ENCODE data around the gene PELI1.
"Not testable (repeated sequence)": the region's sequence is repeated elsewhere in the genome, so short reads cannot be mapped to it uniquely, and the experiment has no call there.

The PELI1 gene

DNA sequence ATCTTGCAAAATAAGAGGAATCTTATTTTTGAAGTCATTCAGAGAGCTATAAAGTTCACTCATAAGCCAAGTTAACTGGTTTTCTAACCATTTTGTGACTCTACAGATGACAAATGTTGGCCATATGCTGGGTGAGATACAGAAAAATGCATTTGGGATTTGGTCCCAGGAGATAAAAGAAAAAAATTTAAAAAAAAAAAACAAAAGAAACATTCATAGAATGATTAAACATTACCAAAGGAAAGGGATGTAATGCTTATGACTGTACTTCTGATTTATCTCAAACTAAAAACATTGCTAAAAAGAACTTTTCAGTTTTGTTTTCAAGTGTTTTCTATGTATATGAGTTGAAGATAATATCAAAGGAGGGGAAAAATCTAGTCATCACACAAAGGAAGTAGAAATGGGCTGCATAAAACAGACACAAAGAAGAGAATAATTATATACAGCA lies 43.1 kb downstream of the PELI1 start:
- DNase-seq, result no peak
- in situ Hi-C loops (cut with MboI; ENCODE audit: low pct_unique_long_range_greater_than_20kb, low sequenced_read_pairs), result no loop called here

DNA sequence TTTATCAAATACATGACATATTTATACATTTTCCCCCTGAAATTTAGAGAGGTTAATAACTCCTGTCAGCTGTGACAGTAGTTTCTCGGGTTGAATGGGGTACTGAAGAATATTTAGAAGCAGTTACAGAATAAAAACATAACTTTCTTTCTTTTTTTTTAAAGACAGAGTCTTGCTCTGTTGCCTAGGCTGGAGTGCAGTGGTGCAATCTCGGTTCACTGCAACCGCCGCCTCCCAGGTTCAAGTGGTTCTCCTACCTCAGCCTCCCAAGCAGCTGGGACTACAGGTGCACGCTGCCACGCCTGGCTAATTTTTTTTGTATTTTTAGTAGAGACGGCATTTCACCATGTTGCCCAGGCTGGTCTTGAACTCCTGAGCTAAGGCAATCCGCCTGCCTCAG lies 43.6 kb downstream of the PELI1 start:
- in situ Hi-C loops (cut with MboI; ENCODE audit: low pct_unique_long_range_greater_than_20kb, low sequenced_read_pairs); DNase-seq: not testable (repeated sequence)

DNA sequence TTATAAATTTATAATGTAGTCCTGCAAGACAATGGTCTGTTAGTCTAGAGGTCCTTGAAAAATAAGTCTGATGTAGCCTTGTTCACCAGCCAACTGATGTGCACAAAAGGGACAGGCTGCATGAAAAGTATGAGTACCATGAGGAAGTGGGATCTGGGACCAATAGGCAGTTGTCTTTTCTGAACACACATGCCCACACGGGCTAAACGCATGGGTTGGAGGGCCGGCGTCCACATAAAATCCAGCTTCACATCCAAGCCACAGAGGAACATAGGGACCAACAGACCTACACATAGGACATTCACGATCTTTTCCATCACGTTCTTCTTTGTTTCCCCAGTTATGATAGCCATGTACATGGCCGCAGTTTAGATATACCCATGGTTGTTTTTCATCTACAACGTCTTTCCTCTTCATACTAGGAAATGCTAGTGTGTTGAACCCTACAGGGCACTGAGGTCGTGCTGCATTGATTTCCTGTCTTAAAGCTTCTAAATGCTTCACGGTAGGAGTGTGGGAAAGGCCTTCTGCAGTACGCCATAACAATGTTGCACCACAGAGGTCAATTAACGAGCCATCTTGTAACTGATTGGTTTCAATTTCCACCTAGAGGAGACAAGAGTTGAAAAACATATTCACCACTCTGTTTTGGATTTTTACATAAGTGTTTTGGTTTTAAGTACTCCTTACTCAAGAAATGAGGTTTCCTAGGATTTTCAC lies 49.4 kb downstream of the PELI1 start:
- no peak for DNase-seq
- in situ Hi-C loops (cut with MboI; ENCODE audit: low pct_unique_long_range_greater_than_20kb, low sequenced_read_pairs), result no loop called here

DNA sequence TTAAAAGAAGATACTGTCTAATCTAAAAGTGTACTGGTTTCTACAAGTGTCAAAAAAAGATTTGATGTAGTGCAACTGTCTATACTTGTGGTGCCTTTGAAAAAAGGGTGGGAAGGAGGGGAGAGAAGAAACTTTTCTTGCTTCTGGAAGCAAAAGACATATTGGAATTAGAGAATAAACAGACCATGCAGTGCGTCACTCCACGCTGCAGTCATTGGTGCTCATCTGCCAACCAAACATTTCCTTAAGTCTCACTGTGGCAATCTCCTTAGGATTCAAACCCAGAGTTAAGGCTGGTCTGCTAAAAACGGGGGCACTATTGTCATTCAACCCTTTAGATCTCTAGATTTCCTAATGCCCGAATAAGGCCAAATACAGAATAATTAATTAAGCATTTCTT lies 50.9 kb downstream of the PELI1 start:
- in situ Hi-C loops (cut with MboI; ENCODE audit: low pct_unique_long_range_greater_than_20kb, low sequenced_read_pairs), result no loop called here

DNA sequence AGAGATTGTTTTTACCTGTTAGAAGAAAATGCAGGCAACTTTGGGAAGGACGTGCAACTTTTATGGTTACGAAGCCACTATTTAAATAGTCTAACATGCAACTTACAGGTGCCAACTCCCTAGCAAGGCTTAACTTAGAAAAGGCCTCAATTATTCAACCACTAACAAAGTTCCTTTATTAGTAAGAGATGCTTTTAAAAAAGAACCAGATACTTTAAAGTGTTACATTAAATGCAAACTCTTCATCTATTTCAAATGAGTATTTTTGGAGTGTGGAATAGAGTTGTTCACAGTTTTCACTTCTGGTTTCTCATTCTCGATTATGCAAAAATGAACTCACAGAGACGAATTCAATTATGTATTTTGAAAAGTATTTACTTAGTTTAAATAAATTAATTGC lies 51.7 kb downstream of the PELI1 start:
- DNase-seq, result no peak
- in situ Hi-C loops (cut with MboI; ENCODE audit: low pct_unique_long_range_greater_than_20kb, low sequenced_read_pairs), result no loop called here

More for the DNA sequence above, 50.9 kb downstream of the PELI1 start:
- no peak for DNase-seq

DNA sequence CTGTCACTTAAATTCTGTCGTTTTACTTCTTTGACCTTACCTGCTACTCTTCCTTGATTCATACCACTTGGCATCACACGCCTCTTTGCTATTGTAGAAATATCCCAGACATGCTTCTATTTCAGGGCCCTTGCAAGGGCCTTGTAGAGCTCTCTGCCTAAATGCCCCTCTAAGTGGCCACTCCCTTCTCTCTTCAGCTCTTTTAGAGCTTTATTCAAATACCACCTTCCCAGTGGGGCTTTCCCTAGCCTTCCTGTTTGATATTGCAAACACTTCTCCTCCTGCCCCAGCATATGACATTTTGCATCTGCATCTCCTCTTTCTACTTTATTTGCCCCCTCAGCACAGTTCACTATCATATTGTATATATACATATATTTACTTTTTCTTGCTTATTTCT lies 54.0 kb downstream of the PELI1 start:
- in situ Hi-C loops (cut with MboI; ENCODE audit: low pct_unique_long_range_greater_than_20kb, low sequenced_read_pairs), result no loop called here
- no peak for DNase-seq

DNA sequence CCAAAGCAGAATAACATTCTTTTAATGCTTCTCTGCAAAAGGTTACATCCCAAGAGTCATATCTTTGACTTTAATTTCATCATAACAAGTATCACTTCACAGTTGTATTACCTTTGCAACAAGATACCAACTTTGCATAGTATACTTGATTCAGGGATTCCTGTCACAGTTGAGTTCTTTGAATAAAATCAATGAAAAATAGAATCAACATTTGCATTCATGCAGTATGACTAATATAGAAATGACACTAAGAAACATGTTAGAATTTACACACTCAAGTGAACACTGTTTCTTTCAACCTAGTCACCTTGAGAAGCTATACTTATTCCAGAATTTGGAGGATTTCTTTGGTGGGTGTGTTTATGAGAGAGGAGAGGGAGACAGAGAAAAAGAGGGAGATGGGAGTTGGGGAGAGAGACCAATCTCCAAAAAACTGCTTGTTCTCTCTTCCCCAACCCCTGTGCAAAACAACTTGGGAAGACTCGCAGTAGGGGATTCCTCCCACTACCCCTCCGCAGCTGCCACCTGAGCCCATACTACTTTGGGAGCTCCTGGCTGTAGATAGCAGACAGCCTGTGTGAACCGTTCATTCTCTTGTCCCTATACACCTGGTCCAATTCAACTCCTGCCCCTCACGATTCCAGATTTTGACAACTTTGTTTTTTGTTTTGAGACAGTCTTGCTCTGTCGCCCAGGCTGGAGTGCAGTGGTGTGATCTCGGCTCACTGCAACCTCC lies 57.7 kb downstream of the PELI1 start:
- DNase-seq, result no peak
- in situ Hi-C loops (cut with MboI; ENCODE audit: low pct_unique_long_range_greater_than_20kb, low sequenced_read_pairs), result no loop called here

DNA sequence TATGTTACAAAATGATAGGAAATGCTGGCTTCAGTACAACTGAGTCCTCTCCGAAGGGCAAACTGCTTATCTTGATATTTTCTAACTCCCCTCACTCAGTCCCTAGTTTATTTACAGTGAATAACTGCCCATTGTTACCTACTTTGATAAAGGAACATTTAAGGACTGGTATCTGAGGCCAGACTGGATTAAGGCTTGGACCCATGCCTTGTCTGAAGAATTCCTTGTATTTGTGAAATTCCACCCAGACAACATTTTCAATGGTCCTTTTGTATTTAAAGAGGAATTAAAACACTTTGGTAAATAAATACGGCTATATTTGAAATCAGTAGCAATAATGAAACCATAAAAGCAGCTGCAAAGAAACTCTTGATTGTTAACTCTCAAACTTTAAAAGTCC lies 58.3 kb downstream of the PELI1 start:
- no peak for DNase-seq
- in situ Hi-C loops (cut with MboI; ENCODE audit: low pct_unique_long_range_greater_than_20kb, low sequenced_read_pairs), result no loop called here

DNA sequence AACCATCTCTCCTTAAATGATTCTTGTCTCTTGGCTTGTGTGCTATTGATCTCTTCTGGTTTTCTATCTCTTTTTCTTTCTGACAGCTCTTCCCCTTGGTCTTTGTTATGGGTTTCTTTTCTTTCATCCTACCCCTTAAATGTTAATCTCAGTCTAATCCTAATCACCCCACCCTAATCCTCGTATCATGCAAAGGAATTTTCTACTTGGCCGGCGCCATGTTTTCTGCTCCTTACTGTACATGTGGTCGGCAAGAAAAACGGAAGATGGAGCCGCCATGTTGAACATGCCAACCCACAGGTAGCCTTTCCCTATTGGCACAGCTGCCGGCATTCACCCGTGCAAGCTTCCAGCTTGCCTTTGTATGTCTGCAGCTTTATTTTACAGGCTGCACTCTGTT lies 63.2 kb downstream of the PELI1 start:
- in situ Hi-C loops (cut with MboI; ENCODE audit: low pct_unique_long_range_greater_than_20kb, low sequenced_read_pairs), result no loop called here
- DNase-seq, result no peak

DNA sequence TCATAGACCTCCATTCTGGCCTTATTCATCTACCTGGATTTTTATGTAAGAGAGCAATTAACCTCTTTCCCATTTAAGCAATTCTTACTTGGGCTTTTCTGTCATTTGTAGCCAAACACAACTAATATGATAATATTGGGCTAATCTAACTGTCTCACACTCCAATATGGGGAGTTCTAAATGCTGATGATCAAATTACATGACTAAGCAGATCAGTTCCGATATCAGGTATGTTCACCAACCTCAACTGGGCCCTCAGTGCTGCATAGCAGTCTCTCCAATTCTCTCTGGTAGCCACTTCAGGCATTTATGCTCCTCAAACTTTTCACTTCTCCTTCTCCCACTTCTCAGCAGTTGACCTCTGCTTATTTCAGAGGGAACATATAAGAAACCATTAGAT lies 64.0 kb downstream of the PELI1 start:
- in situ Hi-C loops (cut with MboI; ENCODE audit: low pct_unique_long_range_greater_than_20kb, low sequenced_read_pairs), result no loop called here
- DNase-seq, result no peak

DNA sequence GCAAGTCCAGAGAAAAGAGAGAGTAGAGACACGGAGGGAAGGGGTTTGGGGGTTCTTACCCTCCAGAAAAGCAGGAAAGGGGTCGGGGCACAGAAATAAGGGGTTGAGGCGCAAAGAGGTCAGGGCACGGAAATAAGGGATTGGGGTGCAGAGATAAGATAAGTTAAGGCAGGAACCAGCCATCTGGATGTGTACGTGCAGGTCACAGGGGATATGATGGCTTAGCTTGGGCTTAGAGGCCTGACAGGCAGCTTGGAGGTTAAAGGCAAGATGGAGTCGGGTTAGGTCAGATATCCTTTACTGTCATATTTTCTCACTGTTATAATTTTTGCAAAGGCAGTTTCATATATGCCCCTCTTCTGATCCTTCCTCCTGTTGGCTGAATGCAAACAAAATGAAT lies 64.5 kb downstream of the PELI1 start:
- in situ Hi-C loops (cut with MboI; ENCODE audit: low pct_unique_long_range_greater_than_20kb, low sequenced_read_pairs); DNase-seq: not testable (repeated sequence)

DNA sequence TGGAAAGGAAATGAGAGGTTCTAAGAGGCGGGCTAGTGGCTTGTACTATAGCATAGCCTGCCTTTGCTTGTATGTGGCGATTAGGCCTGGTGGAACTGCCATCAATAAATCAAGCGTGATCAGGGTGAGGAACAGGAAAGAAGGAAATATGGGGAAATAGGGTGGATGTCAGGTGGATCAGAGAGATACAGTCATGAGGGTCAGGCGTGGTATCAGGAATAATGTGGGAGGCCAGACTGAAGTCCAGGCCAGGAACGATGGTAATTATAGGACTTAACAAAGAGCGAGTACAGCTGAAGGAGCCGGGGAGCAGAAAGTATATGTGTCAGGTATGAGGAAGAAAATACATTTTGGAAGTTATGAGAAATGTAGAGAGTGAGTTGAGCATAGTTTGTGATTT lies 67.4 kb downstream of the PELI1 start:
- in situ Hi-C loops (cut with MboI; ENCODE audit: low pct_unique_long_range_greater_than_20kb, low sequenced_read_pairs); DNase-seq: not testable (repeated sequence)

DNA sequence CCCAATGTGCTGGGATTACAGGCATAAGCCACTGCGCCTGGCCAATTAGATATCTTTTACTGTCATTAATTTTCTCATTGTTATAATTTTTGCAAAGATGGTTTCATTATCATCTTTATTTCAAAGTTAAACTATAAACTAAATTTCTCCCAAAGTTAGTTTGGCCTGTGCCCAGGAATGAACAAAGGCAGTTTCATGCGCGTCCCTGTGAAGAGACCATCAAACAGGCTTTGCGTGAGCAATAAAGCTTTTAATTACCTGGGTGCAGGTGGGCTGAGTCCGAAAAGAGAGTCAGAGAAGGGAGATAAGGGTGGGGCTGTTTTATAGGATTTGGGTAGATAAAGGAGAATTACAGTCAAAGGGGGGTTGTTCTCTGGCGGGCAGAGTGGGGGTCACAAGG lies 69.6 kb downstream of the PELI1 start:
- not testable (repeated sequence) for DNase-seq
- in situ Hi-C loops (cut with MboI; ENCODE audit: low pct_unique_long_range_greater_than_20kb, low sequenced_read_pairs), result loop anchor here (25.0 kb wide), 1 partner anchor 238 kb away; no protein-coding TSS in a partner anchor

DNA sequence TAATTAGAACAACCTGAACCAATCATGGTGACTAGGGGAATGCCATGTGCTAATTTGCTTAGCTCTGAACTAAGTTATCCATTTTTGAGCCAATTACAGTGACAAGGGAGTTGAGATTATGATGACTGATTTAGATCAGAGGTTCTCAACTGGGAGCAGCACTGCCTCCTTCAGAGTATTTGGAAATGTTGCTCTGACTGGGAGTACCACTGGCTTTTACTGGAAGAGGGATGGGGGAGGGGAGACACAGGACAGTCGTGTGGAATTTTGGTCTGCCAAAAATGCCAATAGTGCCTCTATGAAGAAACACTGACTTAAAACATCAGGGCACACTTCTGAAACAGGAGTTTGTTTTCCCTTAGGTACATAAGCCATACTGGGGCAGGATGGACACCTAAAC lies 76.9 kb downstream of the PELI1 start:
- in situ Hi-C loops (cut with MboI; ENCODE audit: low pct_unique_long_range_greater_than_20kb, low sequenced_read_pairs), result loop anchor here (25.0 kb wide), 1 partner anchor 245 kb away; no protein-coding TSS in a partner anchor
- DNase-seq, result no peak

DNA sequence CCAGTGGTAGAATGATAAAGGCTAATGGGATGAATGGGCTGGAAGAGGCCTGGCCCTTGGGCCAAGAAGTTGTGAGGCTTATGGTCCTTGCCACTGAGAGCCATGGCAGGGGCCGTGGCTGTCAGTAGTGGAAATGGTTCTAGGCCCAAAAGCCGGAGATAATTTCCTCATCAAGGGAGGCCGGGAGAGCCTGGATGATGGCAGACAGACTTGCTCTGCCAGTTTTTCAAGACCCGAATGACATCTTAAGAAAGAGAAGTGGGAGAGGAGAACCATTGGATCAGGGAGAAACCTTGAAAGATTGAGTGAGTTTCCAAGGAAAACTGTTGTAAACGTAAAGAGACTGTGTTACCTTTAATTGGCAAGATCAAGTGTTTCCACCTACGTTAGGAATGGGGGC lies 78.7 kb downstream of the PELI1 start:
- no peak for DNase-seq
- in situ Hi-C loops (cut with MboI; ENCODE audit: low pct_unique_long_range_greater_than_20kb, low sequenced_read_pairs), result loop anchor here (25.0 kb wide), 1 partner anchor 247 kb away; no protein-coding TSS in a partner anchor

DNA sequence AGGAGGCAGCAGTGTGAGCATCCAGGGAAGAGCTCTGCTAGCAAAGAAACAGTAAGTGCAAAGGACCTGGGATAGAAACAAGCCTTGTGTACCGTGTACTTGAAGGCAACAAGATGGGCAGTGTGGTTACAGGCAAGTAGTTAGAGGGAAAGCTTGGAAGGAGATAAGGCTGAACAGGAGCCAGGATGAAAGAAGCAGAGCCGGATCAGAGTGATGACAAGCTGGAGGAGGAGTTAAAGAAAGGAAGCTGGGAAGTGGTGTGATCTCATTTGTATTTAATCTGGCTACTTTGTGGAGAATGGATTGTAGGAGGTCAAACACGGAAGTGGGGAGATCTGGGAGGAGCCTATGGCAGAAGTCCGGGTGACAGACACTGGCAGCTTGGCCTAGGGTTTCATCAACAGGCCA lies 80.3 kb downstream of the PELI1 start:
- in situ Hi-C loops (cut with MboI; ENCODE audit: low pct_unique_long_range_greater_than_20kb, low sequenced_read_pairs), result loop anchor here (25.0 kb wide), 1 partner anchor 248 kb away; no protein-coding TSS in a partner anchor
- no peak for DNase-seq

DNA sequence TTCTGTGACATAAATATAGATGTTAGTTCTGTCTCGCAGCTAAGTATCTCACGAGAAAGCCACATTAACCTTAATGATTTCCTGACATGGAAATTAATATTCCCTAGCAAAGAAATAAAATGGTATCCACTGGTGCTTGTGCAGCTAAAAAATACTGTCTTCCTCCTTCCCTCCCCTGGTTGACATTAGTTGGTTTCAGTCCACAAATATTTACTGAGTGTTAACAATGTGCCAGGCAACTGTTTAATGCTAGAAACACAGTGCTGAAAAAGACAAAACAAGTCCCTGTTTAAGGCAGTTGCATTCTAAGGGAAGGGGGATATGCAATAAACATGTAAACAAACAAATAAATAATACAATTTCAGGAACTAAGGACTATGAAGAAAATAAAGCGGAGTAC lies 80.8 kb downstream of the PELI1 start:
- in situ Hi-C loops (cut with MboI; ENCODE audit: low pct_unique_long_range_greater_than_20kb, low sequenced_read_pairs), result loop anchor here (25.0 kb wide), 1 partner anchor 249 kb away; no protein-coding TSS in a partner anchor

DNA sequence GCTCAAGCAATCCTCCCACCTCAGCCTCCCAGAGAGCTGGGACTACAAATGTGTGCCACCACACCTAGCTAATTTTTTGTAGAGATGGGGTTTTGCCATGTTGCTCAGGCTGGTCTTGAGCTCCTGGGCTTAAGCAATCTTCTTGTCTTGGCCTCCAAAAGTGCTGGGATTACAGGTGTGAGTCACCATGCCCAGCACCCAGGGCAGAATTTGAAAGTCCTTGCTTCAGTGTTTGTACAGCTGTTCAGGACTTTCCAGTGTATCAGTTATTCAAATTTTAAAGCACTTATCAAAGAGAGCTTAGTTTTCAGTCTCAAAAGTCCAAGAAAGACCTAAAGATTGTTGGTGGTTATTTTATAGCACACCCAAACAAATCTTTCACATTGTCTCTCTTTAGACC lies 81.4 kb downstream of the PELI1 start:
- DNase-seq, result no peak
- in situ Hi-C loops (cut with MboI; ENCODE audit: low pct_unique_long_range_greater_than_20kb, low sequenced_read_pairs), result loop anchor here (25.0 kb wide), 1 partner anchor 249 kb away; no protein-coding TSS in a partner anchor

More for the DNA sequence above, 80.8 kb downstream of the PELI1 start:
- no peak for DNase-seq

DNA sequence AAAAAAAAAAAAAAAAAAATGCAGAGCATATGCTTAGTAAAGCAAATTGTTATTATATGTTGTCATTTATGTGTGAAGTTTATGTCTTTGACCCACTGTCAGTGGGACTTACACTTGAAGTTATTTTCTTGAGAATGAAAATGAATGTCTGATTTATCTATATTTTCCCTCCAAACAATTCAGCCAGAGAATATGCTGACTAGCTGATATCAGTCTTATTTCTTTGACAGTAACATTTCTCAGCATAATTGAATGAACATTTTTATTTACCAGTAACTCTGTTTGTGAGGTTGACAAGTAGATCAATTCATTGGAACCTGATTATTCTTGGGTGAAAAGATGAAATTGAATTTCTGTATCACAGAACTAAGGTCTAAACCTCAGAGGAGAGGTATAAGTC lies 85.0 kb downstream of the PELI1 start:
- DNase-seq, result no peak
- in situ Hi-C loops (cut with MboI; ENCODE audit: low pct_unique_long_range_greater_than_20kb, low sequenced_read_pairs), result loop anchor here (25.0 kb wide), 1 partner anchor 253 kb away; no protein-coding TSS in a partner anchor

DNA sequence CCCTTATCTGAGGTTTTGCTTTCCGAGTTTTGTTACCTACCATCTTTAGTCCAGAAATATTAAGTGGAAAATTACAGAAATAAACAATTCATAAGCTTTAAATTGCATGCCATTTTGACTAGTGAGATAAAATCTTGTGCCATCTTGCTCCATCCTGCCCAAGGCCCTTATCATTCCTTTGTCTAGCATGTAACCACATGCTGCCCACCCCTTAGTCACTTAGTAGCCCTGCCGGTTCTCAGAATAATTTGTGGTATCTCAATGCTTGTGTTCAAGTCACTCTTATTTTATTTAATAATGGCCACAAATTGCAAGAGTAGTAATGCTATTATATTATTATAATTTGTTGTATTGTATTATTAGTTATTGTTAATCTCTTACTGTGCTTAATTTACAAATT lies 88.2 kb downstream of the PELI1 start:
- in situ Hi-C loops (cut with MboI; ENCODE audit: low pct_unique_long_range_greater_than_20kb, low sequenced_read_pairs), result loop anchor here (25.0 kb wide), 1 partner anchor 256 kb away; no protein-coding TSS in a partner anchor
- no peak for DNase-seq
